HepG2 (cell line): ENCODE results near the gene CIITA. TPM values are rescaled to one million over a fixed set of nuclear protein-coding genes. Genes with fewer than 3 reads are reported as not detected.
A peak's percentile ranks its signal among the peaks of the same experiment; 100 is the strongest.

Source experiments
- ATAC-seq: fragments of 200-7000 bp; cut with Tn5 transposase; 3 replicates; pipeline ENCODE4 v1.9.1; 2020; ENCODE audit warnings: mild to moderate bottlenecking, moderate library complexity
- BruUV-seq: library from RNA; stranded (reverse); fragments of 400-500 nt; replicated peaks from 2 replicates; lab custom pipeline; 2021; lab: Mats Ljungman, UMichigan
- CTCF ChIA-PET: fragments of 300-600 bp; formaldehyde crosslinking; extraction: SDS; loops from one replicate; lab custom pipeline; 2021; ENCODE audit warnings: low total read pairs, inconsistent platforms, low intra/inter-chr PET ratio; lab: Yijun Ruan, JAX
- POLR2A ChIA-PET: fragments of 350-600 bp; sonication (Branson Sonifier 250); formaldehyde crosslinking; loops from one replicate; lab custom pipeline; 2020; ENCODE audit warnings: antibody characterized with exemption, inconsistent platforms; lab: Yijun Ruan, JAX
- DNase-seq: peaks from one replicate; pipeline ENCODE4 v3.0.0-alpha.2; 2015; ENCODE audit warnings: low spot score
- FAIRE-seq: peaks from 3 replicates; lab custom pipeline; 2011; peaks lifted over from hg19 to GRCh38; lab: Jason Lieb, UNC
- H2AFZ ChIP-seq: one replicate; pipeline ENCODE4 v1.6.1; 2011; ENCODE audit warnings: low read length, inconsistent platforms
- H3K27ac ChIP-seq: fragments of 300-600 bp; 3 replicates; pipeline ENCODE4 v1.8.0; 2011; ENCODE audit warnings: mixed run types, mild to moderate bottlenecking, mixed read lengths, low read length, inconsistent platforms; ENCODE audit not compliant: insufficient read depth; ENCODE audit errors: extremely low read length
- H3K27me3 ChIP-seq, 2 experiments: fragments of 200-600 bp in 1 of 2; 2 replicates in 1 of 2; 3 replicates in 1 of 2; pipeline versions ENCODE4 v1.6.0 to v1.8.0; 2011; ENCODE audit warnings: low read length in 2 of 2, mild to moderate bottlenecking in 2 of 2, moderate library complexity in 2 of 2, inconsistent platforms in 1 of 2; ENCODE audit not compliant: insufficient read depth in 2 of 2, control insufficient read depth in 1 of 2
- H3K36me3 ChIP-seq, 2 experiments: fragments of 200-600 bp in 1 of 2; replicated peaks in 1 of 2; 2 replicates in 1 of 2; 3 replicates in 1 of 2; pipeline versions ENCODE4 v1.5.1 to v1.8.0; 2011; ENCODE audit warnings: low read length in 2 of 2, inconsistent platforms in 1 of 2; ENCODE audit not compliant: insufficient read depth in 2 of 2, control insufficient read depth in 1 of 2
- H3K4me1 ChIP-seq: 2 replicates; pipeline ENCODE4 v1.5.1; 2012; ENCODE audit warnings: low read length, inconsistent platforms; ENCODE audit not compliant: insufficient read depth
- H3K4me2 ChIP-seq: 2 replicates; pipeline ENCODE4 v1.6.0; 2011; ENCODE audit warnings: low read depth, low read length, inconsistent platforms
- H3K4me3 ChIP-seq, 3 experiments: fragments of 200-600 bp in 1 of 3; sonication (generic), shearing (Covaris generic) in 1 of 3; replicated peaks in 1 of 3; 2 replicates each; pipeline ENCODE4 v1.5.1; 2011 to 2016; ENCODE audit warnings: low read length in 3 of 3, inconsistent platforms in 2 of 3, low read depth in 2 of 3, mild to moderate bottlenecking in 2 of 3, control low read depth in 1 of 3, mixed read lengths in 1 of 3; ENCODE audit not compliant: insufficient read depth in 1 of 3
- H3K79me2 ChIP-seq: one replicate; pipeline ENCODE4 v1.6.1; 2011; ENCODE audit warnings: low read length, inconsistent platforms; ENCODE audit not compliant: insufficient read depth
- H3K9ac ChIP-seq: 2 replicates; pipeline ENCODE4 v1.6.0; 2011; ENCODE audit warnings: mild to moderate bottlenecking, low read depth, low read length, inconsistent platforms; ENCODE audit not compliant: insufficient read depth
- H3K9me3 ChIP-seq: 2 replicates; pipeline ENCODE4 v1.5.1; 2012; ENCODE audit warnings: mild to moderate bottlenecking, low read length
- H4K20me1 ChIP-seq: 2 replicates; pipeline ENCODE4 v1.6.0; 2011; ENCODE audit warnings: inconsistent platforms, mild to moderate bottlenecking, low read length, moderate library complexity; ENCODE audit not compliant: insufficient read depth
- ARID5B ChIP-seq: IDR thresholded peaks from 2 replicates; pipeline ENCODE4 v1.4.0; 2020; ENCODE audit warnings: mild to moderate bottlenecking, missing genetic modification reagents
- ASH2L ChIP-seq: fragments of 300-600, 200-600 bp; sonication (generic); IDR thresholded peaks from 2 replicates; pipeline ENCODE4 v1.7.0; 2017; ENCODE audit warnings: low read depth, mild to moderate bottlenecking, moderate library complexity, mixed read lengths, low read length; ENCODE audit not compliant: insufficient read length
- HDAC2 ChIP-seq: sonication (generic); formaldehyde crosslinking; IDR thresholded peaks from 2 replicates; pipeline ENCODE4 v1.4.0; 2020; ENCODE audit warnings: missing genetic modification reagents
- HNF4A ChIP-seq: sonication (generic); formaldehyde crosslinking; IDR thresholded peaks from 2 replicates; pipeline ENCODE4 v1.4.0; 2020; ENCODE audit warnings: missing genetic modification reagents
- KMT2A ChIP-seq: sonication (generic); formaldehyde crosslinking; IDR thresholded peaks from 2 replicates; pipeline ENCODE4 v1.4.0; 2020; ENCODE audit warnings: missing genetic modification reagents
- LCORL ChIP-seq, 2 experiments: fragments of 450-650 bp in 1 of 2; sonication (generic) in 1 of 2; formaldehyde crosslinking in 1 of 2; IDR thresholded peaks; 2 replicates each; pipeline versions ENCODE4 v1.5.0 to v1.6.1; 2017 to 2020; ENCODE audit warnings: antibody characterized with exemption in 1 of 2, missing genetic modification reagents in 1 of 2
- MTF1 ChIP-seq: sonication (generic); formaldehyde crosslinking; IDR thresholded peaks from 2 replicates; pipeline ENCODE4 v1.5.0; 2020; ENCODE audit warnings: missing genetic modification reagents
- PHF8 ChIP-seq: sonication (generic); formaldehyde crosslinking; IDR thresholded peaks from 2 replicates; pipeline ENCODE4 v1.5.0; 2020; ENCODE audit warnings: missing genetic modification reagents
- POGZ ChIP-seq: sonication (generic); formaldehyde crosslinking; IDR thresholded peaks from 2 replicates; pipeline ENCODE4 v1.4.0; 2020; ENCODE audit warnings: mild to moderate bottlenecking, missing genetic modification reagents
- RXRB ChIP-seq: IDR thresholded peaks from 2 replicates; pipeline ENCODE4 v1.6.1; 2016; ENCODE audit warnings: borderline replicate concordance, missing genetic modification reagents, missing compliant biosample characterization
- SIX1 ChIP-seq: sonication (generic); formaldehyde crosslinking; IDR thresholded peaks from 2 replicates; pipeline ENCODE4 v1.4.0; 2020; ENCODE audit warnings: missing genetic modification reagents, borderline replicate concordance
- SNAI1 ChIP-seq: sonication (generic); formaldehyde crosslinking; IDR thresholded peaks from 2 replicates; pipeline ENCODE4 v1.5.0; 2020; ENCODE audit warnings: mild to moderate bottlenecking, missing genetic modification reagents, borderline replicate concordance
- SOX6 ChIP-seq, 2 experiments: fragments of 450-650 bp in 1 of 2; sonication (generic) in 1 of 2; formaldehyde crosslinking in 1 of 2; IDR thresholded peaks; 2 replicates each; pipeline versions ENCODE4 v1.4.0 to v1.6.1; 2017 to 2020; ENCODE audit warnings: antibody characterized with exemption in 1 of 2, mild to moderate bottlenecking in 1 of 2, missing genetic modification reagents in 1 of 2
- TGIF2 ChIP-seq: IDR thresholded peaks from 2 replicates; pipeline ENCODE4 v1.6.1; 2016; ENCODE audit warnings: control low read depth, missing compliant biosample characterization
- XRCC5 ChIP-seq: fragments of 200-400 bp; formaldehyde crosslinking; optimal IDR thresholded peaks from 2 replicates; pipeline ENCODE3; 2017; ENCODE audit warnings: mild to moderate bottlenecking, low read length
- ZBTB7A ChIP-seq: sonication (generic); formaldehyde crosslinking; IDR thresholded peaks from 2 replicates; pipeline ENCODE4 v1.8.0; 2022; ENCODE audit warnings: mild to moderate bottlenecking, missing genetic modification reagents
- ZFX ChIP-seq: sonication (generic); formaldehyde crosslinking; IDR thresholded peaks from 2 replicates; pipeline ENCODE4 v1.4.0; 2020; ENCODE audit warnings: mild to moderate bottlenecking, low read depth, missing genetic modification reagents, moderate library complexity
- ZKSCAN5 ChIP-seq: sonication (generic); formaldehyde crosslinking; IDR thresholded peaks from 2 replicates; pipeline ENCODE4 v1.5.1; 2020; ENCODE audit warnings: mild to moderate bottlenecking, missing genetic modification reagents
- ZNF556 ChIP-seq: sonication (generic); formaldehyde crosslinking; IDR thresholded peaks from 2 replicates; pipeline ENCODE4 v1.4.0; 2020; ENCODE audit warnings: mild to moderate bottlenecking, missing genetic modification reagents, borderline replicate concordance
- WGBS: methylation state at CpG from one replicate; pipeline ENCODE4 v1.1.6; 2017; ENCODE audit warnings: low lambda C conversion rate; 5-methylcytosine and 5-hydroxymethylcytosine counted together
- in situ Hi-C: cut with HindIII; loops from 2 replicates; pipeline ENCODE4 v1.10.0; 2017; ENCODE audit warnings: low pct_unique_long_range_greater_than_20kb; ENCODE audit not compliant: extremely low pct_ligation_motif_present
- intact Hi-C: fragments of 100-400 bp; cut with micrococcal nuclease; formaldehyde crosslinking; loops from one replicate; pipeline ENCODE4 v1.10.0; 2022; ENCODE audit not compliant: unreplicated experiment
- polyA plus RNA-seq, 8 experiments: library from polyadenylated mRNA; depleted of rRNA in 3 of 8; stranded (reverse) in 7 of 8; unstranded in 1 of 8; fragments of >200 nt; fragmentation: Illumina TruSeq in 4 of 8; extraction: Trizol in 4 of 8; gene quantifications; 2 replicates each; pipeline versions ENCODE4 v1.2.1 to v1.2.3, GENCODE V29; 2011 to 2016; ENCODE audit warnings: low read depth in 4 of 8, missing spikeins in 1 of 8, mixed read lengths in 1 of 8; ENCODE audit not compliant: insufficient read depth in 1 of 8
- total RNA-seq, 5 experiments: library from RNA; depleted of rRNA; stranded (reverse); fragments of >200 nt; fragmentation: Illumina TruSeq; extraction: Trizol; gene quantifications; 2 replicates each; pipeline ENCODE4 v1.2.3, GENCODE V29; 2016; ENCODE audit warnings: low read depth in 1 of 5

Gene CIITA
- total and polyA plus RNA-seq, 2 of the 13 experiments (the other 11 are each of a cell fraction or from before 2014, with no cell fraction given): 0.08 to 0.09 TPM

GRCh38 chr16:10978871-10979446, 102.0 kb downstream of the CIITA start:
- no TSS peak for BruUV-seq
- FAIRE-seq (peak; percentile 57), DNase-seq (peak; percentile 58), ATAC-seq (peak; percentile 57)
- ChIA-PET CTCF (no interaction called here), POLR2A (interaction anchor here (0.6 kb wide), 1 partner anchor 399 kb away, joined by 3 read pairs; no protein-coding TSS in a partner anchor)
- peaks cover 28% of the 10 kb centered on the region for H3K4me1 ChIP-seq
- peak overlapping the region; percentile 31 for H3K27ac ChIP-seq
- H3K36me3 ChIP-seq: peaks cover 0 to 20% of the 10 kb centered on the region in 2 experiments; a peak in 3 of 5 replicates
- H3K27me3 ChIP-seq: no peaks in the 10 kb centered on the region
- no peaks in the 10 kb centered on the region for H3K79me2 ChIP-seq
- peak overlapping the region; percentile 34 for H3K4me2 ChIP-seq
- in situ Hi-C loops: no loop called here
- no peaks in the 10 kb centered on the region for H3K9me3 ChIP-seq
- WGBS: 73% methylated on average over 14 of the region's 14 CpGs
- no peak overlapping the region for H3K9ac ChIP-seq
- H2AFZ ChIP-seq: no peak overlapping the region
- no peaks in the 10 kb centered on the region for H4K20me1 ChIP-seq
- peak overlapping the region in 1 of 3 experiments; percentile 3; a peak in 1 of 6 replicates for H3K4me3 ChIP-seq
- intact Hi-C loops: no loop called here
- TF ChIP-seq XRCC5 (peak; percentile 37), HDAC2 (CRISPR knock-in tag) (0 out of 2 replicates have a peak, but pooled peaks have one; percentile 24), ZKSCAN5 (no peak), SOX6 (IDR thresholded peaks at IDR 0.05) (no peak), SOX6 (CRISPR knock-in tag; IDR thresholded peaks at IDR 0.05) (peak; percentile 42), KMT2A (CRISPR knock-in tag) (0 out of 2 replicates have a peak, but pooled peaks have one; percentile 23), TGIF2 (0 out of 2 replicates have a peak, but pooled peaks have one; percentile 3), POGZ (CRISPR knock-in tag) (0 out of 2 replicates have a peak, but pooled peaks have one; percentile 16), MTF1 (CRISPR knock-in tag) (no peak), HNF4A (CRISPR knock-in tag) (peak; percentile 50), PHF8 (0 out of 2 replicates have a peak, but pooled peaks have one; percentile 25), SNAI1 (0 out of 2 replicates have a peak, but pooled peaks have one; percentile 48), ZFX (CRISPR knock-in tag) (peak; percentile 15; the same call in 1 of the 2 replicates), SIX1 (CRISPR knock-in tag) (0 out of 2 replicates have a peak, but pooled peaks have one; percentile 33), LCORL (IDR thresholded peaks at IDR 0.05) (no peak), LCORL (CRISPR knock-in tag; IDR thresholded peaks at IDR 0.05) (peak; percentile 64; the same call in 1 of the 2 replicates), ARID5B (CRISPR knock-in tag) (peak; percentile 43; the same call in 1 of the 2 replicates), RXRB (CRISPR knock-in tag) (peak; percentile 20; the same call in 1 of the 2 replicates), ZNF556 (CRISPR knock-in tag) (0 out of 2 replicates have a peak, but pooled peaks have one; percentile 41), ASH2L (peak; percentile 19), ZBTB7A (CRISPR knock-in tag) (no peak)
